GM13976 (cell line): ENCODE data around the gene NQO2.
"Not testable (repeated sequence)": the region's sequence is repeated elsewhere in the genome, so short reads cannot be mapped to it uniquely, and the experiment has no call there.

Experiments
- DNase-seq: peaks from one replicate; pipeline ENCODE4 v3.0.0; 2012; ENCODE audit warnings: low spot score
- CTCF ChIP-seq: IDR thresholded peaks from 2 replicates; pipeline ENCODE4 v1.5.1; 2012; ENCODE audit warnings: borderline replicate concordance, mild to moderate bottlenecking; ENCODE audit not compliant: insufficient read depth; ENCODE audit errors: extremely low read depth, missing control alignments, control extremely low read depth
- in situ Hi-C: fragments of 300-500 bp; cut with MboI; formaldehyde crosslinking; loops from one replicate; pipeline ENCODE4 v1.12.0; 2022; ENCODE audit warnings: low sequenced_read_pairs, mixed read lengths, inconsistent platforms; ENCODE audit not compliant: unreplicated experiment

The NQO2 gene

DNA sequence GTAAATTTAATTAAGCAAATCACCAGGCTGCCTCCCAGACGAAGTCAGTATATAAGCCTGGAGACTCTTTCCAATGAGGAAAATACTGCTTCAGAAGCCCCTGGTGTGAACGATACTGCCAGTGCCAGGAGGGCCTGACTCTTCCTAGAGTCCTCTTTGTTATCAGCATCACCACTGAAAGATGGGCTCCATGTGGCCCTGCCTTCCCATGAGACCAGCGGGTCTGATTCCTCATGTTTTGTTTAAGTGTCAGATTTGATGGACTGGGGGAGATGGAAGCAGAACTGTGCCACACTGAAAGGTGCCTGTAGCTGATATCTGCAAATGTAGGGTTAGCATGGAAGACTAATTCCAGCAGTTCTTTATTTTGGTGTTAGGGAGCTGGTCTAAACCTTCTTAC is 7.9 kb downstream of the NQO2 start:
- in situ Hi-C loops, result no loop called here
- TF ChIP-seq CTCF, result no peak
- DNase-seq, result no peak

- in situ Hi-C loops, result not testable (repeated sequence)
Observed at GRCh38 chr6:3008712-3009265, 9.1 kb downstream of the NQO2 start.

GRCh38 chr6:3009930-3010329 is 10.2 kb downstream of the NQO2 start:
- DNase-seq, result no peak
- in situ Hi-C loops, result loop anchor here (5.0 kb wide), 1 partner anchor 37 kb away; no protein-coding TSS in a partner anchor
- TF ChIP-seq CTCF, result no peak

More at GRCh38 chr6:3008712-3009265, 9.1 kb downstream of the NQO2 start:
- DNase-seq, result not testable (repeated sequence)

DNA sequence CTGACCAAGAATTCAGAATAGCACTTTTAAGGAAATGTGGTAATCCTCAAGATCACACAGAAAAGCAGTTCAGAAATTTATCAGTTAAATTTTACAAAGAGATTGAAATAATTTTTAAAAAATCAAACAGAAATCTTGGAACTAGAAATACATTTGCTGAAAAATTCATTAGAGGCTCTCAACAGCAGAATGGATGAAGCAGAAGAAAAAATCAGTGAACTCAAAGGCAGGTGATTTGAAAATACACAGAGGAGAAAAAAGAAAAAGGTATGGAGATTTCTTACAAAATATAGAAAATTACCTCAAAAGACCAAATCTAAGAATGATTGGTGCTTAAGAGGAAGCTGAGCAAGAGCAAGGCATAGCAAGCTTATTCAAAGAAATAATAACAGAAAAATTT is 11.5 kb downstream of the NQO2 start:
- in situ Hi-C loops, result loop anchor here (5.0 kb wide), 1 partner anchor 36 kb away; no protein-coding TSS in a partner anchor
- no peak for TF ChIP-seq CTCF
- DNase-seq, result no peak

DNA sequence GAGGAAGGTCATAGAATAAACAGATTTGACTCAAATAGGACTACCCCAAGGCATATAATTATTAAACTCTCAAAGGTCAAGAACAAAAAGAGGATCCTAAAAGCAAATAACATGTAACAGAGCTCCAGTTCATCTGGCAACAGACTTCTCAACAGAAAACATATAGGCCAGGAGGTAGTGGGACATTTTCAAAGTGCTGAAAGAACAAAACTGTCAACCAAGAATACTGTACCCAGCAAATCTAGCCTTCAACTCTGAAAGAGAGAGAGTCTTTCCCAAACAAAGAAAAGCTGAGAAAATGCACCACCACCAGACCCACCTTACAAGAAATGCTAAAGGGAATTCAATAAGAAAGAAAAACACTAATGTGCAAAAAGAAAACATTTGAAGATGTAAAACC is 11.9 kb downstream of the NQO2 start:
- no peak for DNase-seq
- in situ Hi-C loops, result loop anchor here (5.0 kb wide), 1 partner anchor 36 kb away; no protein-coding TSS in a partner anchor
- TF ChIP-seq CTCF, result no peak

DNA sequence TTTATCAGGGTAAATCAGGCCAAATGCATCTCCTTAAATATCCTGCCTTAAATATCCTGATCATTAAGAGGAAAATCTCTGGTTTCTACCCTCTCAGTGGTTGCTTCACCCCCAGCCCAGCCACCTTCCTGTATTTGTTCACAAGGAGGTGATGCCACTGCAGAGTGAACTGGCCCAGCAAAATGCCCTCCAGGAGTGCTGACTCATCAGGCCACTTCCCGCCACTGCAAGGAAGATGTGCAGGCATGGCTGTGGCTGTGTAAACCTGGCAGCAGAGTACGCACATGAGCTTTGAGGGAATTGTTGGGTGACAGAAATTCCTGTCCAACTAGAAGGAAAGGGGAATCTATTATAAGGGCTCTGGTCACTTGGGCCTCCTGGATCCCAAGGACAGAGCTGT is 13.8 kb downstream of the NQO2 start:
- in situ Hi-C loops, result loop anchor here (5.0 kb wide), 1 partner anchor 34 kb away; no protein-coding TSS in a partner anchor
- no peak for DNase-seq
- no peak for TF ChIP-seq CTCF

DNA sequence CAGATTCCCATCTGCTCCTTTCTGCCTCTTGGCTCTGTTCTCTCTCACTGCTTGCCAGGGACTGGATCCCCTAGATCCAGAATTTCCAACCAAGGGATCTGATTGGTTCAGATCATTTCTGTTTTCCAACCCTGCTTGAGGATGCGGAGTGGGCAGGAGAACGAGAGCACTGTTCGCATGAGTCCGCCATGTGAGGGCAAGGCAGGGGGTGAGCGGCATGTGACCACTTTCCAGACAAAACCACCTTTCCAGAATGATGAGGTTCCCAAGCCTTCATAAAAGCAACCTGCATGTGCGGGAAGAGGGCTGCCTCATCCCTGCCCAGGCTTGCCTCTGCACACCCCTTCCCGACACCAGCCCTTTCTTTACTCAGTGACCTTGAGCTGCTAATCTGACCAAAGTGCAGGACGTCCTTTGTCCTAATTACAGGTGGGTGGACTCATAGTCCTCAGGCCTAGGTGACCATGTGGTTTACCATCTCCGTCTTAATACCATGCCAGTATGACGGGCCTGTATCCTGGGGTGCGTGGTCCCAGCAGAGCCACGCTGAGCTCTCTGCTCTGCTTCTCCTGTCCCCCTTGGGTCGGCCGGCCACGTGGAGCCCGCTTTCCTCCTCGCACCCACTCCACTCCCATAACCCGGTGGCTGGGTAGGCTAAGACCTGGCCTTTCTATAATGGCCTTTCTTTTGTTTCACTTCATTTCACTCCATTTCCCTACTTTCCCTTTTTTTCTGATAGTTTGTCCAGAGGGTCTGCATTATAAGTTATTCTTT is 14.4 kb downstream of the NQO2 start:
- DNase-seq, result no peak
- in situ Hi-C loops, result loop anchor here (5.0 kb wide), 1 partner anchor 33 kb away; no protein-coding TSS in a partner anchor
- no peak for TF ChIP-seq CTCF
